ENCODE results near the gene MPRIP.

MPRIP gene

DNA sequence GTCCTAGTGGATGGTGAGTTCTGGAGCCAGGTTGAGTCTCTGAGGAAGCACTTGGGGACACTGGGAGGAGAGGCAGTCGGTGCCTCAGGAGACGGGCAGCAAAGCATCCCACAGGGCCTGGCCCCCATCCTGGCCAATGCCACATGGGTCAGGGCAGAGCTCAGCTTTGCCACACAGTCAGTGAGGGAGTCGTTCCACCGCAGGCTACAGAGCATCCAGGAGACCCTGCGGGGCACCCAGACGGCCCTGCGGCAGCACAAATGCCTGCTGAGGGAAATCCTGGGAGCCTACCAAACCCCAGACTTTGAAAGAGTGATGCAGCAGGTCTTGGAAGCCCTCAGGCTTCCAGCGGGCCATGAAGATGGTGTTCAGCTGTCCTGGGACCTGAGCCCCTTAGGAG is 124.2 kb downstream of the MPRIP start:
- DNase-seq (ENCODE audit: low spot score), result no peak

DNA sequence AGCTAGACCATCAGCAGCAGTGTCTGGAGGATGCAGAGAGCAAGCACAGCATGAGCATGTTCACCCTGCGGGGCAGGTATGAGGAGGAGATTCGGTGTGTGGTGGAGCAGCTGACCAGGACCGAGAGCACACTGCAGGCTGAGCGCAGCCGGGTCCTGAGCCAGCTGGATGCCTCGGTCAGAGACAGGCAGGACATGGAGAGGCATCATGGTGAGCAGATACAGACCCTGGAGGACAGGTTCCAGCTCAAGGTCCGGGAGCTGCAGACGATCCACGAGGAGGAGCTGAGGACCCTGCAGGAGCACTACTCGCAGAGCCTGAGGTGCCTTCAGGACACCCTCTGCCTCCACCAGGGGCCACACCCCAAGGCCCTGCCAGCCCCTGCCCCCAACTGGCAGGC is 125.1 kb downstream of the MPRIP start:
- DNase-seq (ENCODE audit: low spot score), result no peak

DNA sequence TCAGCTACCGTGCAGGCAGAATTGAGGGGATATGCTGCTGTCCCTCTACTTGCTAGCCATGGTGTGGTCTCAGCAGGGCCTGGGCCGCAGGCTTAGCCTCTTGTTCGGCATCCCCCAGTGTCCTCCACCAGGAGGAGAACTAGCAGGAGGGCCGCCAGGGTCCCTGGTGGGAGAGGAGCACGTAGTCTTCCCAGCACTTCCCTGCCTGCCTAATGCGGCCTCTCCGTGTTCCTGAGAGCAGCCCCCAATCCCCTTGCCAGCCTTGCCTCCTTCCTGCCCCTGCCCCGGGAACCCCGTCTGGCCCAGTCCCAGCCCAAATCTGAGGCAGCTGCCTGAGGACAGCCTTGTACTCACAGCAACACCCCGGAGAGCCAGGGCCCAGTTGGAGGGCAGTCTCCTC is 125.7 kb downstream of the MPRIP start:
- DNase-seq (ENCODE audit: low spot score), result no peak

DNA sequence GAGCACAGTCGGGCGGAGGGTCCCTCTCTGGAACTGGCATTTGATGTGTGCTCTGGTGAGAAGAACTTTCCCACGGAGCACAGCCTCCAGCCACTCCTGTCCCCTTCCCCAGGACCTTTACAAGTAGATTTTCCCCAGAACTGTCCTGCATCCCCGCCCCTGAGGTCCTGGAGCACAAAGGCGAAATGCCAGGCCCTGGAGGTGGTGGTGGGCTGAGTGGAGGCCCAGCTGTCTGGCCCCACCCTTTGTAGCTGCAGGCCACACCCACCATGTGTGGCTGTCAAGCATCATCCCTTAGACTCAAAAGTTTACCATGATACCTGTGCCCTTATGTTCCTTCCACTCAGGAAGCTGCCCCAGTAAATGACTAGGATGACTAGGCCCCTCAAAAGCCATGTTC is 126.1 kb downstream of the MPRIP start:
- DNase-seq (ENCODE audit: low spot score), result no peak

DNA sequence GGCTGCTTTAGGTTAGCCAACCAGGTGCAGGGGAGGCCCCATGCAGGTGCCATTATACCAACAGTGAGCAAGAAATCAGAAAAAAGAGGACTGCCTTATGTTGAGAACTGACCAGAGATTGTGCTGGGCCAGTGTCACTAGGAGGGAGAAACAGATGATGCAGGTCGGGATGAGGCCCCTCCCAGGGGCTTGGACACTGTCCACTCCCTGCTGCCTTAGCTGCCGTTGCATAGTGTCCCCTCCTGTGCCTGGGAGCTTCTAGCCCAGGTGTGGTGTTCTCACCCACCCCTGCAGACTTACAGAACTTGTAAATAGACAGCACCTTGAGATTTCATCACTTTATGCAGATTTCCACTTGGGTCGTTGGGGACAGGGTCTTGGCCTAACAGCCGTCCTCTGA is 127.1 kb downstream of the MPRIP start:
- no peak for DNase-seq (ENCODE audit: low spot score)

DNA sequence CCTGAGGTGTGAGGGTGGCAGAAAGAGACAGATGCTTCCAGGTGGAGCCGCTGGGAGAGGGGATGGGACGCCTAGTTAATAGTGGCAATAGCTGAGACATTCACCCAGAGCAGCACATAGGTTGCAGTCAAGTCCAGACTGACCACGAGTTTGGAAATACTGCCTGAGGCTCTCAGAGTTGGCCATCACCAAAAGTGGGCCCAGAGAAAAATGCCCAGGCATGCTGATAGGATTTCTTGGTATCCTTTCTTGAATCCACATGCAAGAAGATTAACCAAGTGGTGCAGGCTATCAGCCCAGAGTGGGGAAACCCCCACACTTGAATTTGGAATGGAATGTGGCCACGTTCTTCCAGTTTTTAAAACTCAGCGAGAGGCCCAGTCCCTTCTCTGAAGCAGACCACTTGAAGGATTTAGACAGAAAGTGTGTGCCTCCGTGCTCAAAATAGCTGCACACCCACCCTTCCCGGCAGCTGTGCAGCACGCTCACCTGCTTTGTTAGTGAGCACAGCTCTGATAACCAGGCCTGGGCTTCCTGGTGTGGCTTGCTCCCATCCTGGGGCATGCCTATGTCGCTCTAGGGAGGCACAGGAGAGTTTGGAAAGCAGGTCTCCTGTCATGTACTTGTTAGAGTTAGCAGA is 128.2 kb downstream of the MPRIP start:
- DNase-seq (ENCODE audit: low spot score), result no peak

DNA sequence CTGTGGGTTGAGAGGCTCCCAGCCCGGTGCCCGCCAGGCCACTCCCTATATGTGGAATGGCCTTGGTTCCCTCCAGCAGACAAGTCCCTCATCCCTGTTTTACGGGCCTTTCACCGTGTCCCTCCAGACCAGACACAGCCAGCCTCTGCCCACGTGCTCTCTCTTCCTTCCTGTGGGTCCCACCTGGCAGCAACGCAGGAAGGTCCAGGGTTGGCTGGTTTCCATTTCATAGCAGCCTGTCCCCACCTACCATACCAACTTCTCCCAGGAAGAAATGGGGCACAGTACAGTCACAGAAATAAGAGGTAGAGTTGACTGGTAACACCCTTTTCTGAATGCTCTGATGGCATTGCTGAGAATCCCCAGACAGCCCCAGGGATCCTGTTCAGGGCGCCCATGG is 128.9 kb downstream of the MPRIP start:
- no peak for DNase-seq (ENCODE audit: low spot score)

DNA sequence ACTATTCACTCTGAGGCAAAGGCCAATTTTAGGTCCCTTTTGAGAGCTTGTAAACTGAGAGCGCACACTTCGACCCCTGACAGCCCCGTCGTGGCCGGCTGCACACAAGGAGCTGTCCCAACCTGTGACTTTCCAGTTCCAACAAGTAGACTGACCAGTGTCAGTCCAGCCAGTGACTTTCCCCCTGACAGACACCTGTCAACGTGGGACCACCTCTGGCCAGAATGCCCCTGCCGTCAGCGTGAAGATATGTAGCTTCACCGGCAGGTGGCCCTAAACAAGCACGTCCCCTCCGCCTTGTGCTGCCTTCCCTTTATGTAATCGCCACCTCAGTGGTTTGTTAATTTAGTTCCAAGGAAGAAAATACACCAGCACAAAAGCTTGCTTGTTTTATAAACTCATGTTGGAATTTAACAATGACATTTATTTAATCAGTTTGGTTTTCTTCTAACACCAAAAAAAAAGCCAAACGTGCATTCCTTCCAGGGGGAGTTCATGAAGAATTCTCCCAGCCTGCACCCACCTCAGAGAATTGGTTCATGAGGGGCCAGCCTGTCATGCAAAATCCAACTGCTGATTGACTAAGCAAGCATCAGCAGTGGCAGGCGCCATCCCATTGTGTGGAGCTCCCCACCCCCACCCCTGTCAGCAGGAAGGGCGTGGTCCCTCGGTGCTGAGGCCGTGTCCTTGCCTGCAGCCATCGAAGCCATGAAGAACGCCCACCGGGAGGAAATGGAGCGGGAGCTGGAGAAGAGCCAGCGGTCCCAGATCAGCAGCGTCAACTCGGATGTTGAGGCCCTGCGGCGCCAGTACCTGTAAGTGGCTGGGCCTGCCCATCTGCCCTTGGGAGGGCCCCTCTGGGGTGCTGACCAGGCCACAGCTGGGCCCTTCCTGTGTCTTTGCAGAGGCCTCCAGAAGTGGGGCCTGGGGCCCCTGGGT is 130.0 kb downstream of the MPRIP start:
- no peak for DNase-seq (ENCODE audit: low spot score)

DNA sequence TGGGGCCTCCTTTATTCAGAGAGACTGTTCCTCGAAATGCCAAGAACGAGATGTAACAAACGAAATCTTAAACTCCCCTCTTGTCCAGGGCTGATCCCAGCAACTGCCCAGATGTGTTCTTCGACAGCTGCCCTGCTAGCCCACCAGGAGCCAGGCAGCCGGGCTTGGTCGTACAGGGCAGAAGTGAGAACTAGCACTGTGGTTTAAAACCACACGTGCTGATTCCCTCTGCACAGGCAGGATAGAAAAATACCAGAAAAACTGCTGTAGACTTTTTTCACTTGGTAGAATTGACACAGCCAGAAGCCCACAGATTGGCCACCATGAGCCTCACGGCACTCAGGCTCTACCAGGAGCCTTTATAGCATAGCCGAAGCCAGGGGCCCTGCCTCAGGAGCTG is 130.7 kb downstream of the MPRIP start:
- DNase-seq (ENCODE audit: low spot score), result no peak

DNA sequence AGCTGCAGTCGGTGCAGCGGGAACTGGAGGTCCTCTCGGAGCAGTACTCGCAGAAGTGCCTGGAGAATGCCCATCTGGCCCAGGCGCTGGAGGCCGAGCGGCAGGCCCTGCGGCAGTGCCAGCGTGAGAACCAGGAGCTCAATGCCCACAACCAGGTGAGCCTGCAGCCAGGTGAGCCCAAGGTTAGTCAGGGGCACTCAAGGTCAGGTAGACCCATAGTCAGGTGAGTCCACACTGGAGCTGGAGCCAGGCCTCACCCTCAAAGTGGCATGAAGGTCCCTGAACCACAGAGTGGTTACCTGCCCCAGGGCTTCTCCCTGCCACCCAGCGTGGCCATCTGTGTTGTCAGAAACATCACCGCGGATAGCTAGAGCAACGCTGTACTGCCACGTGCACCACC is 131.7 kb downstream of the MPRIP start:
- DNase-seq (ENCODE audit: low spot score), result no peak

DNA sequence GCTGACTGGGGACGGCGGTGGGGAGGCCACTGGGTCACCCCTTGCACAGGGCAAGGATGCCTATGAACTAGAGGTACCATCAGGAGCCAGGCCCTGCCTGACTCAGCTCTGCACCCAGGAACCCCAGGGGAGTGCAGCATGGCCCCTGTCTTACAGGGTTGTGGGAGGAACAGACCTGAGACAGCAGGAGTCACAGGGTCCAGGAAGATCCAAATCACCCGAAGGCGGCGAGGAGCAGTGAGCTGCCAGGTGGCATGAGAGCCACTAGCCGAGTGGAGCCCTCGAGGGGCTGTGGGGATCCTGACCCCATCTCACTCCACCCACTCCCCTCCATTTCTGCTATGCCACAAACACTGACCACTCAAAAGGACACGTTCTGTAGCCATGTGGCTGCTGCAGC is 133.1 kb downstream of the MPRIP start:
- no peak for DNase-seq (ENCODE audit: low spot score)

DNA sequence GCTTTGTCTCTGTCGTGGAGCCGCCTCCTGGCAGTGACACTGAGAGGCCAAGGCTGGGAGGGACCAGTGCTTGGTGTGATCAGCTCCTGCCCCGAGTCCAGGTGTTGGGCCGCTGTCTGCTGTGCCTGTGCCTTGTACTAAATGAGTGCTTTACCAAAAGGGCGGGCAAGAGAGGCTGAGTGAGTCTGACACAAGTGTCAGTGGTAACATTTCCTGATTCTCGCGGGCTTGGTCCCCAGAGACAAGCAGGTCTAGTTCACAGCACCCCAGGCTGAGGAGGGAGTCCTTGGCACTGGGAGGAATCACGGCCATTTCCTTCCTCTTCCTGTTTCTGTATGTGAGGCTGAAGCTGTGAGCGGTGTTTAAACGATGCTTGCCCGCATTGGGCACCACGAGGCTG is 133.7 kb downstream of the MPRIP start:
- DNase-seq (ENCODE audit: low spot score), result no peak

DNA sequence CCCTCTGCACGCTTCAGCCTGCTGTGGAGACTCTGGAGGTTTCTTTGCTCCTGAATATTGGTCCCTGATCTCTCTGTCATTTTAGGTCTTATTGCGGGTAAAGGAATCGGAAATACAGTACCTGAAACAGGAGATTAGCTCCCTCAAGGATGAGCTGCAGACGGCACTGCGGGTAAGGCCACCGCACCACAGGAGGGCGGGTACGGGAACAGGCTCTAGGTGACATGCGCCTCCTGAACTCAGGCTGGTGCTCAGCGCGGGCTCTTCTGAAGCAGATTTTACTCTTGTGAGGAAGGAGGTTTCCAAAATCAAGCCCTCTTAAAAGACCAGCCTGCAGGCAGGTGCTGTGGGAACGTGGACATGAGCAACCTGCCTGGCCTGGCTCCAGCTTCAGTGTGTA is 134.1 kb downstream of the MPRIP start:
- no peak for DNase-seq (ENCODE audit: low spot score)

DNA sequence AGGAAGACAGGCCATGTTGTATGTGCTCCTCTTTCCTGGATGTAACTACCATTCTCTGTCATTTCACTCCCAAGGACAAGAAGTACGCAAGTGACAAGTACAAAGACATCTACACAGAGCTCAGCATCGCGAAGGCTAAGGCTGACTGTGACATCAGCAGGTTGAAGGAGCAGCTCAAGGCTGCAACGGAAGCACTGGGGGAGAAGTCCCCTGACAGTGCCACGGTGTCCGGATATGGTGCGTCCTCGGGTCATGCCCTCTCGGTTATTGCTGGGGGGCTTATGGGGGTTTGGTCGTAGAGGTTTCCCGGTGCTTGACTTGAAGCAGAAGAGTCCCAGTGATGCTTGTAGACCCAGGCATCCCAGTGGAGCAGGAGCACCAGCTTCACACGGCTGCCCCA is 134.9 kb downstream of the MPRIP start:
- DNase-seq (ENCODE audit: low spot score), result no peak

DNA sequence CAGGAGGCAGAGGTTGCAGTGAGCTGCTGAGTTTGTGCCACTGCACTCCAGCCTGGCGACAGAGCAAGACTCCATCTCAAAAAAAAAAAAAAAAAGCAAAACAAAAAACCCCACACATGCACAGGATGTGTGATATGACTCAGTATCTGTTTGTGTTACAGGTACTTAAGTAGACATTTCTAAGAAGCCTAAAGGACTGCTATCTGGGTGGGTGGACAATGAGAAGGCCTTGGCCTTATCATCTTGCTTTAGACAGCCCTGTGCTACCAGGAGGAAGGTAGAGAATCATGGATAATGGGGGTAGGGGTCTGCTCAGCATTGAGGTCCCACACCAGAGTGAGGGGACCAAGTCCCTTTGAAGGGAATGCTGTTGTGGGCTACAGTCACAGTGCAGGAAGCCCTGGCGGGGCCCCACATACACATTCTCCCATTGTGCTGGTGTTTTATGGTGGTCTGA is 137.1 kb downstream of the MPRIP start:
- no peak for DNase-seq (ENCODE audit: low spot score)

DNA sequence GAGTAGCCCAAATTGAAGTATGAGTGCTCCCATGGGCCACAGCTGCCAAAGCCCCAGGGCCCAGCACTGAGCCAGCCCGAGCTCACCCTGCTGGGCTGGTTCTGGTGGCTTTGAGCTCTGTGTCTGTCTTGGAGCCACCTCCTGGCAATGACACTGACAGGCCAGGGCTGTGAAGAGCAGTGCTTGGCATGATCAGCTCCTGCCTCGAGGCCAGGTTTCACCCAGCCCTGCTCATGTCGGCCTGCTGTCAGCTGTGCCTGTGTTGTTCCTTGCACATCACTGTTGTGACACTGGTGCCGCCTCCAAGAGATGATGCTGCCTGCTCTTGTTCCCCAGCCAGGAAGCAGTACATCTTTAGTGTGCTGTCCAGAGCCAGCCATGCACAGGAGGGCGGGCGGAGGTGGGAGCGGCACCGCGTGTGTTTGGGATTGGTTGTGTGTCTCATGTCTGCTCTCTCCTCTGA is 137.9 kb downstream of the MPRIP start:
- no peak for DNase-seq (ENCODE audit: low spot score)

DNA sequence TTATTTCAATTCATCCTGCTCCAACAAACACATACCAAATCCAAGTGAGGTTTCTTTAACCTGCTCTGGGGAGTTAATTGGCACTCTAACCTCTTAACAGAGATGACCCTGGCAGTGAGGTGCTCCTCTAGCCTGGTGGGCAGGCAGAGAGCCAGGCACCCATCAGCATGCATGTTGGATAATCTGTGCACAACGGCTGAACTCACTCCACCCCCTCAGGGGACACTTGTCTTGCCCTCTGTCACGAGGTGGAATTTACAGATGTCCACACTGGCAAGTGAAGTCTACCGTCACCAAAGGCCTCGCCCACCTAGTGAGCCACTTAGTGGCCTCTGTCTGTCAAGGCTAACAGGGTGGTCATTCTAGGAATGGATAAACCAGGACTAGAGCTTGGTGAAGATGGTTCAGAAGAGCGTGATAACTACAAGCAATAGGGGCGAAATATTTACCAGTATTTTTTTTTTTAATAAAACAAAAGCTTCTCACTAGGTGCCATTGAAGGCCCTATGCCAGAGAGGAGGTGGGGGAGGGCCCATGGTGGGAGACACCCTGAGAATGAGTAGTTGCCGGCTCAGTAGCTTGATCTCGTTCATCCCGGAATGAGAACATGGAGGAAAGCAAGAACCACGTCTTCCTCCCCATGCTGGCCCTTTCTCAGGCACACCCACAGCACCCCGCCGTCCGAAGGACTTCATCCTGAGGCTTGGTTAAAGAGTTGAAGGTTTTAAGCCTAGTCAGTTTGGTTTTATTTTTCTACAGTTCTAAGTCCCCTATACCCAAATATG is 138.7 kb downstream of the MPRIP start:
- no peak for DNase-seq (ENCODE audit: low spot score)

DNA sequence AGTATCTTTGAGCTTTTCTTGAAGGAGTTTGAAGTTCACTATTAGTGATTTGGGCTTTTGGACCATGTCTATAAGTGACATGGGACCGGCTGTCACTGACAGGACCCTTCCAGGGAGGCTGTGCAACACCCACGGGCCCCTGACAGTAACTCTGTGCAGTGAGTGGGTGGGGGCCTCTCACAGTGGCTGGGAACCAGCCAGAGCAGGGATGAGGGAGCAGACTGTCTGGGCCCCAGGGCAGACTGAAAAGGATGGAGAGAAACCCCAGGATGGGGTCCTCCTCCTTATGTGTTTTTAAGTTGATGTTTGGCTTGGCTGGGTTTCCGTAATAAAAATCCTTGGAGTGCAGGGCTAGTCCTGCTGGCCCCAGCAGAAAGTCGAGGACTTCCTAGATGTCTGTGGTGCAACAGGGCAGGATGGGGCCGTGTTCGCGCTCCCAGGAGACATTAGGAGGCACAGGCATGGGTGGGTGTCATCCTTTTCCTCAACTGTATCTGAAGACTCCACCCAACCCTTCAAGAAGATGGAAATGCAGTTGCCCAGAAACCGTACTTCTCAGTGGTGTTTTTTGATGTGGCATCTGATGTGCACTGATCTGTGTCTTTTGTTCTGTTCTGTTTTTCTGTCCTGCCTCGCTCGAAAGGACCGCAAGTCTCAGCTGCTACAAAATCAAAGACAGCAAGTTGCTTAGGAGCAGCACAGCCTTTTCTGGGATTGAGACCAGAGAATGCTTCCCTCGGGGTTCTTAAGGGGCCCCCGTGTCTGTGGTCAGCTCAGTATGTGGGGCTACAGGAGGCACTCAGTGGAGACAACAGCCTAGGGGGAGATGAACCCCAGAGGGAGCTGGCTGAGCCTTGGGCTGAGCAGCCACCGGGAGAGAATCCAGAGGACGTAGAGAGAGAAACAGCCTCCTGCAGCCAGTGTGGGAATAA is 139.7 kb downstream of the MPRIP start:
- DNase-seq (ENCODE audit: low spot score), result no peak

DNA sequence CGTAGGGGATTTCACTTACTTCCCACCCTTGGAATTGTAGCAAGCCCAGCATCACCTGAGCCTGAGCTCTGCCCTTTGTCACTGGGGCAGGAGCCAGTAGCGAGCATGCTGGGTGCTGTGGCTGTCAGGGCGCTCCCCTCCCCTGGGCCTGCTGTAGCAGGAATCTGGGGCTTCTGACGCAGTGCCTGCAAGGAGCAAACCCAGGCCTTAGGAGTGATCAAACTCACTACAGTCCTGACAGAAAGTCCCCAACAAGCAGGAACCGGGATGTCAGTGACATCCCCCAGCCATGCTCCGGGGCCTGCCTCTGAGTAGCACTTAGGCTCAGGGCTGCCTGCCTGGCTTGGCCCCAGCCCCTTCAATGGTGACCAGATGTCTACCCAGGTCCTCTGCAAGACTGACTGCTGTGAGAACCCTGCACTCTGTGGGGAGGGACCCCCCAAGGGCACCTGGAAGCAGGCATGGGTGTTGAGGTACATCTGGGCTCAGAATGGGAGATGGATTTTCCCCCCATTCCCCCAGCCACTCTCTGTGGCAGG is 140.4 kb downstream of the MPRIP start:
- DNase-seq (ENCODE audit: low spot score), result no peak

DNA sequence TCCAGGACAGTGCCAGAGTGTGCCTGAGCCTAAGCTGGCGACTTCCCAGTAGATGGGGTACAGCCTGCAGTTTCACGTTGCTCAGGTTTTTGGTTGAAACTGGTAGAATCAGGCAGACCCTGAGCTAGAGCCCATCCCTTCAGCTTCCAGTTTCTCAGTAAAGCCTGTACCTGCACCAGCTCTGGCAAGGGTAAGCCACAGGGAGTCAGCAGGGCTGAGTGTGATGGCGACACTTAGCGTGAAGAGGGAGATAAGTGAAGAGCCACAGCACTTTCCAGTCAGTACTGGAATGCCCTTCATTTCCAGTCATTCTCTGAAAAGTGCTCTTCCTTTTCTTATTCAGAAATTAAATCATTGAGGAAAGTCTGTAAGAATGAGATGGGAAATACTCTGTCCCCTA is 141.5 kb downstream of the MPRIP start:
- DNase-seq (ENCODE audit: low spot score), result no peak

Measured in HuH-7 (cell line).